Vagina (tissue), 2 donors: ENCODE data around the gene PIERCE2. TPM values are rescaled to one million over a fixed set of nuclear protein-coding genes. Genes with fewer than 3 reads are reported as not detected.
"Not testable (repeated sequence)": the region's sequence is repeated elsewhere in the genome, so short reads cannot be mapped to it uniquely, and the experiment has no call there.

Experiments
- DNase-seq, 2 donors: peaks; one replicate each; pipeline ENCODE4 v3.0.0-alpha.2; 2017; ENCODE audit errors: extremely low spot score in 2 of 2
- H3K27ac ChIP-seq: fragments of 200-600 bp; sonication (generic); one replicate; pipeline ENCODE4 v1.5.1; 2019
- H3K27me3 ChIP-seq: fragments of 200-600 bp; sonication (generic); one replicate; pipeline ENCODE4 v1.5.1; 2019
- H3K36me3 ChIP-seq, 2 donors: fragments of 200-600 bp; sonication (generic); one replicate each; pipeline ENCODE4 v1.5.1; 2017 to 2019
- H3K4me1 ChIP-seq: fragments of 200-600 bp; sonication (generic); one replicate; pipeline ENCODE4 v1.5.1; 2019
- H3K4me3 ChIP-seq, 2 donors: fragments of 200-600 bp; sonication (generic); 1 replicate in 1 of 2; 2 replicates in 1 of 2; pipeline ENCODE4 v1.5.1; 2016 to 2019
- H3K9me3 ChIP-seq: fragments of 200-600 bp; sonication (generic); one replicate; pipeline ENCODE4 v1.5.1; 2019
- CTCF ChIP-seq, 3 experiments: fragments of 450-650 bp in 2 of 3; fragments of 200-600 bp in 1 of 3; sonication (generic) in 1 of 3; IDR thresholded peaks; one replicate each; pipeline ENCODE4 v1.5.1; 2017 to 2019; ENCODE audit warnings: antibody characterized with exemption in 3 of 3, mild to moderate bottlenecking in 2 of 3, moderate library complexity in 2 of 3
- POLR2A ChIP-seq, 2 donors: fragments of 450-650 bp; IDR thresholded peaks; one replicate each; pipeline ENCODE4 v1.6.1; 2017; ENCODE audit warnings: antibody characterized with exemption in 2 of 2, mild to moderate bottlenecking in 2 of 2, moderate library complexity in 2 of 2
- POLR2AphosphoS5 ChIP-seq, 2 donors: sonication (generic); formaldehyde crosslinking; IDR thresholded peaks; one replicate each; pipeline ENCODE4 v1.9.0; 2017; ENCODE audit warnings: antibody characterized with exemption in 2 of 2, mild to moderate bottlenecking in 2 of 2, low read depth in 1 of 2; ENCODE audit not compliant: insufficient read depth in 1 of 2
- intact Hi-C: fragments of 100-400 bp; cut with DNase I; formaldehyde crosslinking; loops from one replicate; pipeline ENCODE4 v1.15.1; 2023
- total RNA-seq: library from RNA; depleted of rRNA; stranded (reverse); fragments of >200 nt; gene quantifications from one replicate; pipeline ENCODE4 v1.2.3, GENCODE V29; 2016

PIERCE2 gene
- total RNA-seq, 1 donor from 2014 or later: not detected

GRCh38 chr15:55389264-55389607 is 19.1 kb upstream of the PIERCE2 start:
- no peak for DNase-seq
- no peaks in the 10 kb centered on the region for H3K9me3 ChIP-seq
- H3K4me3 ChIP-seq: no peak overlapping the region
- H3K27ac ChIP-seq: no peak overlapping the region
- H3K36me3 ChIP-seq: peaks cover 0 to 16% of the 10 kb centered on the region in 2 donors
- intact Hi-C loops: no loop called here
- no peak for TF ChIP-seq POLR2AphosphoS5 (IDR thresholded peaks at IDR 0.05; ENCODE audit: insufficient read depth in 1 of 2, low read depth in 1 of 2)
- TF ChIP-seq CTCF (IDR thresholded peaks at IDR 0.05): no peak
- no peak for TF ChIP-seq POLR2A (IDR thresholded peaks at IDR 0.05)
- peaks cover 4% of the 10 kb centered on the region for H3K4me1 ChIP-seq
- no peaks in the 10 kb centered on the region for H3K27me3 ChIP-seq

GRCh38 chr15:55394694-55395093 is 13.6 kb upstream of the PIERCE2 start:
- DNase-seq: no peak
- H3K4me1 ChIP-seq: no peaks in the 10 kb centered on the region
- no peaks in the 10 kb centered on the region for H3K9me3 ChIP-seq
- intact Hi-C loops: no loop called here
- no peak overlapping the region for H3K27ac ChIP-seq
- H3K36me3 ChIP-seq: no peaks in the 10 kb centered on the region
- no peak for TF ChIP-seq POLR2AphosphoS5 (IDR thresholded peaks at IDR 0.05; ENCODE audit: insufficient read depth in 1 of 2, low read depth in 1 of 2)
- TF ChIP-seq POLR2A (IDR thresholded peaks at IDR 0.05): no peak
- no peak for TF ChIP-seq CTCF (IDR thresholded peaks at IDR 0.05)
- H3K4me3 ChIP-seq: no peak overlapping the region
- no peaks in the 10 kb centered on the region for H3K27me3 ChIP-seq

GRCh38 chr15:55398243-55398642 is 10.1 kb upstream of the PIERCE2 start:
- Histone ChIP-seq H3K4me3 (no peak overlapping the region), H3K9me3 (no peaks in the 10 kb centered on the region), H3K4me1 (peaks cover under 1% of the 10 kb centered on the region), H3K27ac (no peak overlapping the region), H3K27me3 (no peaks in the 10 kb centered on the region), H3K36me3 (no peaks in the 10 kb centered on the region)
- no peak for TF ChIP-seq POLR2AphosphoS5 (IDR thresholded peaks at IDR 0.05; ENCODE audit: insufficient read depth in 1 of 2, low read depth in 1 of 2)
- no peak for TF ChIP-seq CTCF (IDR thresholded peaks at IDR 0.05)
- no peak for TF ChIP-seq POLR2A (IDR thresholded peaks at IDR 0.05)
- intact Hi-C loops: no loop called here
- no peak for DNase-seq

GRCh38 chr15:55400050-55400449 is 8.2 kb upstream of the PIERCE2 start:
- intact Hi-C loops, DNase-seq, H3K27me3 ChIP-seq, H3K27ac ChIP-seq, H3K4me3 ChIP-seq, H3K36me3 ChIP-seq, H3K9me3 ChIP-seq: not testable (repeated sequence)
- H3K4me1 ChIP-seq: peaks cover 18% of the 10 kb centered on the region

- H3K27ac ChIP-seq: no peak overlapping the region
- no peaks in the 10 kb centered on the region for H3K36me3 ChIP-seq
- no peaks in the 10 kb centered on the region for H3K27me3 ChIP-seq
- no peak for DNase-seq
- H3K4me1 ChIP-seq: peaks cover 31% of the 10 kb centered on the region
- no peaks in the 10 kb centered on the region for H3K9me3 ChIP-seq
- intact Hi-C loops: no loop called here
- H3K4me3 ChIP-seq: no peak overlapping the region
- TF ChIP-seq POLR2AphosphoS5 (IDR thresholded peaks at IDR 0.05; ENCODE audit: insufficient read depth in 1 of 2, low read depth in 1 of 2): no peak
- TF ChIP-seq CTCF (IDR thresholded peaks at IDR 0.05): no peak
- TF ChIP-seq POLR2A (IDR thresholded peaks at IDR 0.05): no peak
Observed at GRCh38 chr15:55401786-55402246, 6.5 kb upstream of the PIERCE2 start.

GRCh38 chr15:55402707-55403106 is 5.6 kb upstream of the PIERCE2 start:
- H3K4me1 ChIP-seq: peaks cover 40% of the 10 kb centered on the region
- no peak overlapping the region for H3K27ac ChIP-seq

More at GRCh38 chr15:55402707-55403106, 5.6 kb upstream of the PIERCE2 start:
- intact Hi-C loops: no loop called here
- Histone ChIP-seq H3K27me3 (no peaks in the 10 kb centered on the region), H3K4me3 (no peak overlapping the region), H3K36me3 (no peaks in the 10 kb centered on the region), H3K9me3 (no peaks in the 10 kb centered on the region)
- no peak for DNase-seq
- TF ChIP-seq POLR2A (IDR thresholded peaks at IDR 0.05) (no peak), CTCF (IDR thresholded peaks at IDR 0.05) (no peak), POLR2AphosphoS5 (IDR thresholded peaks at IDR 0.05; ENCODE audit: insufficient read depth in 1 of 2, low read depth in 1 of 2) (no peak)
